Sigmoid colon (tissue), 4 donors: ENCODE data around the gene ATP6V1F.

Experiments used
- POLR2A ChIP-seq, 2 donors: fragments of 450-650 bp; IDR thresholded peaks; one replicate each; pipeline ENCODE4 v1.6.1; 2016; ENCODE audit warnings: antibody characterized with exemption in 2 of 2, mild to moderate bottlenecking in 2 of 2, moderate library complexity in 2 of 2
- POLR2AphosphoS5 ChIP-seq, 4 donors: sonication (generic); formaldehyde crosslinking; IDR thresholded peaks; one replicate each; pipeline ENCODE4 v1.6.1; 2017; ENCODE audit warnings: antibody characterized with exemption in 4 of 4
- TF ChIP-seq, protein P1 (sequence below), 4 experiments: fragments of 450-650 bp in 3 of 4; fragments of 200-600 bp in 1 of 4; IDR thresholded peaks; one replicate each; pipeline ENCODE4 v1.5.1; 2016 to 2019; ENCODE audit warnings: antibody characterized with exemption in 4 of 4, mild to moderate bottlenecking in 3 of 4, moderate library complexity in 2 of 4

GRCh38 chr7:128830231-128831177, 32.2 kb upstream of the ATP6V1F start, which contains the start of gene FLNC:
- peak; percentile 72 to 78 for TF ChIP-seq POLR2A (IDR thresholded peaks at IDR 0.05)
- TF ChIP-seq, protein P1, sequence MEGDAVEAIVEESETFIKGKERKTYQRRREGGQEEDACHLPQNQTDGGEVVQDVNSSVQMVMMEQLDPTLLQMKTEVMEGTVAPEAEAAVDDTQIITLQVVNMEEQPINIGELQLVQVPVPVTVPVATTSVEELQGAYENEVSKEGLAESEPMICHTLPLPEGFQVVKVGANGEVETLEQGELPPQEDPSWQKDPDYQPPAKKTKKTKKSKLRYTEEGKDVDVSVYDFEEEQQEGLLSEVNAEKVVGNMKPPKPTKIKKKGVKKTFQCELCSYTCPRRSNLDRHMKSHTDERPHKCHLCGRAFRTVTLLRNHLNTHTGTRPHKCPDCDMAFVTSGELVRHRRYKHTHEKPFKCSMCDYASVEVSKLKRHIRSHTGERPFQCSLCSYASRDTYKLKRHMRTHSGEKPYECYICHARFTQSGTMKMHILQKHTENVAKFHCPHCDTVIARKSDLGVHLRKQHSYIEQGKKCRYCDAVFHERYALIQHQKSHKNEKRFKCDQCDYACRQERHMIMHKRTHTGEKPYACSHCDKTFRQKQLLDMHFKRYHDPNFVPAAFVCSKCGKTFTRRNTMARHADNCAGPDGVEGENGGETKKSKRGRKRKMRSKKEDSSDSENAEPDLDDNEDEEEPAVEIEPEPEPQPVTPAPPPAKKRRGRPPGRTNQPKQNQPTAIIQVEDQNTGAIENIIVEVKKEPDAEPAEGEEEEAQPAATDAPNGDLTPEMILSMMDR (IDR thresholded peaks at IDR 0.05) = no peak
- TF ChIP-seq POLR2AphosphoS5 (IDR thresholded peaks at IDR 0.05) = peak; percentile 65 to 95 (median 90)
